ENCODE measurements around the gene NAALADL2. TPM values are rescaled to one million over a fixed set of nuclear protein-coding genes. Genes with fewer than 3 reads are reported as not detected.
"Not testable (repeated sequence)": the region's sequence is repeated elsewhere in the genome, so short reads cannot be mapped to it uniquely, and the experiment has no call there.

The NAALADL2 gene
- total RNA-seq, 1 donor from 2014 or later: 0.13 TPM

DNA sequence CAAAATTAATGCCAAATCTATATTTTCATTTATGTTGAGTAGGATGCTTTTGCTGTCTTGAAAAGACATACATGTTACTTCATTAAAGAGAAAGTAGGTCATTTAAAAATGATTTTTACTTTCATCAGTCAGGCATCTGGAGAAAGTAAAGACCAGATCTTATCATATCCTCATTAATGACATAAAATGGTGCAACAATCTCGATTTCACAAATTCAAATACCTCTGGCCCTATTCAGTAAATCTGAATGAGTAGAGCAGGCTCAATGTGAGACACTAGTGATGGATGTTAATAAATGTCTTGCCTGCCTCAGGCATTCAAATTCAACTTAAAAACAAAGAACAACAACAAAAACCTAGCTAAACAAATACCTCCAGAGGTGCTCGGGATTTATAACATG lies 714.1 kb downstream of the NAALADL2 start:
- DNase-seq (ENCODE audit: low read depth in 2 of 2): no peak

DNA sequence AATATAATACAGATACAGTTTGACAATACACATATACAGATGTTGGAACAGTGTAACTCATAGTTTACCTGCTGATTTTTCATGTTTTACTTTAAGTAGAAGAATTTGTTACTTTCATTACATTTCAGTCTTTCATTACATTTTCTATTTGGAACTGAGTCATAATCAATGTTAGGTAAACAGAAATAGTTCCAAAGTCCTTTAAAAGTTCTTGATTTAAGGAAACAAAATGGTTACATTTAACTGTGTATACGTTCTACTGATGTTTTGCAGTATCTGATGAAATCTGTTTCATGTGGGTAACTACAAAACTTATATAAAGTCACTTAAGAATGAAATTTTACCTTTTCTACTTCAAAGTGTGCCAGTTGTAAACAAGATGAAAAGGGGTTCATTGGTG lies 721.2 kb downstream of the NAALADL2 start:
- no peak for DNase-seq (ENCODE audit: low read depth in 2 of 2)

DNA sequence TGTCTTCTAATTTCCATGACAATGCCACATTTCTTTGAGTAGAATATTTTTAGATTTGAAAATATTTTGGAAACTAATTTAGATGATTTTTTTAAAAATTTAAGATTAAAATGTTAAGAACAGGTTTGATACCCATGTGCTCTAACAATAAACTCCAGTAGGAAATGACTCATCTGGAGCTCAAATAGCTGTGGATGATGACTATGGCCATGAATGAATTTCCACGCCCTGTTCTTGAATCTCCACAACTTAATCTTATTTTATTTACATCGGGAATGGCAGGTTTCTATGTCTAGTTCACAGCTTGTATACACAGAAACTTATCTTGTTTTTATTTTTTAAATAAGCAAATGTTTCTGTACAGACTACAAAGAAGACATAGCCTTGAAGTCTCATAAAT lies 726.8 kb downstream of the NAALADL2 start:
- no peak for DNase-seq (ENCODE audit: low read depth in 2 of 2)

DNA sequence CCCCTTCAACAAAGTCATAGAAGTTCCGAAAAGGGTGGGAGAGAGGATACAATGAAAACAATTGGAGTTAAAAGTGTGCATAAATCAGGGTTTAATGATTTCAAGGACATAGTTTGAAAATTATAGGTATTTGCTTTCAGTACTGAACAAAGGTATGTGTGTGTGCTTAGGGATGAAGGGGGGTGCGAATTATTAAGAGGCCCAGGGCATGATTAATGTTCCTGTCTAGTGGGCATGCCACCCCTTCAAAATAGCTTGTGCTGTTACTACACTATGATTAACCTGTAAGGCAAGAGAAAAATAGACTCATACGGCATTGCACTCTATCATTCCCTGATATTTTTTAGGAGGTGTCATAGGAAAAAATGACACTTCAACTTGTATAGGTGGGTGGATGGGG lies 731.6 kb downstream of the NAALADL2 start:
- no peak for DNase-seq (ENCODE audit: low read depth in 2 of 2)

DNA sequence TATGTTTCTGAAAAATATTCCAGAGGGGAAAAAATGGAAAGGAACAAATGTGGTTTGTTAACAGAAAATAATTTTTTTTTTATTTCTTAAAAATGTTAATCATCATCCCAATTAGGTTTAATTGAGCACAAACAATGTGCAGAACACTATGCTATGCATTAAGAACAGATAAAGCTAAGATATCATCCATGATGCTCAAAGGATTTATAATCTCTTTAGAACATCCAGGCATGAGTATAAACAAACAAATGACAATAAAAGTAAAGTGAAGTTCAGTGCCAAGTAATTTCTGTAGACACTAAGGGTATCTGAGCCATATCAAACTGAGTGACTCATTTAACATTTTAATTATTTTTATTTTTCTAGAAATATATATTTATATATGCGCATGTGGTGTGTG lies 732.2 kb downstream of the NAALADL2 start:
- DNase-seq (ENCODE audit: low read depth in 2 of 2): no peak

DNA sequence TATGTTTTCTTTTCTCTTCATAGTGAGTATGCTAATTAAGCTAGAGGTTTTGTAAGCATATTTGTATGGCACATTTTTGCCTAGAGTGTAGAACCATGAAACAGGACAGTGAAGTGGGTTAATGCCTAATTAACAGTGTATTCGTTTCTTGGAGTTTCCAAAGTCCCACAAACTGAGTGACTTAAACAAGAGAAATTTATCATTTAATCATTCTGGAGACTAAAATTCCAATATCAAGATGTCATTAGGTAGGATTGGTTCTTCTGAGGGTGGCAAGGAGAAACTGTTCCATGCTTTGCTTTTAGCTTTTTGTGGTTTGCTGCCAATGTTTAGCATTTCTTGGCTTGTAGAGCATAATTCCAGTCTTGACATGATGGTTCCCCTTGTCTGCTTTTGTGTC lies 734.2 kb downstream of the NAALADL2 start:
- DNase-seq (ENCODE audit: low read depth in 2 of 2): no peak

DNA sequence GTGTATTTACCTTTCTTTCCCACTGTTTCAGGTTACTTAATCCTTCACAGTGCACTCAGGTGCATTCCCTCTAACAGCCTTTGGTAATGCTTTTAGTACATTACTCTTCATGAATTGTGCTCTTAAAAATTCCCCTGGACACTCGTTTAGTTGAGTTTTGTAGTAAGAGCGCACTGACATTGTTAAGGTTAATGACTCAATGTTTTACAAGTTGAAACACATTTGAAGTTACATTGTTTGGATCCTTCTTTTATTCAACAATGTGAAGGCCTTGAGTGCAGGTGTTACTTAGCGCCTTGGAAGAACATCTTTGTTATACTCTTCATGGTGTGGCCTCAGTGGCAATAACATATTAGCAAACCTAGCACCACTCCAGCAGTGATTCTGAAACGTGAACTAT lies 739.6 kb downstream of the NAALADL2 start:
- no peak for DNase-seq (ENCODE audit: low read depth in 2 of 2)

DNA sequence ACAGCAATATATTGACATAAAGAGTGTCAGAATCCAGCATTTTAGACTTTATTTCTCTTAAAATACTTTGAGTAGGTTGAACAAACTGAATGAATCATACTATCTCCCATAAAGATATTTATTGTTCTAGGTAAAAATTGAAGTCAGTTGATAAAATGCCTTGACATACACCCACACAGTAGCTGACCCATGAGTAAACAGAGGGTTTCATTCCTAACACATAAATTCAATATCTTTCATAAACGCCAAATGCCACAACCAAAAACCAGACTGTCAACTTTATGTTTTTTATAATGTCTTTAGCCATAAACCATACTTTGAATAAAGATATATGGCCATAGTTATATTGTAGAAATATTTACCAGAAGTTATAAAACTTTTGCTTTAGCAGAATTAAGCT lies 742.4 kb downstream of the NAALADL2 start:
- no peak for DNase-seq (ENCODE audit: low read depth in 2 of 2)

DNA sequence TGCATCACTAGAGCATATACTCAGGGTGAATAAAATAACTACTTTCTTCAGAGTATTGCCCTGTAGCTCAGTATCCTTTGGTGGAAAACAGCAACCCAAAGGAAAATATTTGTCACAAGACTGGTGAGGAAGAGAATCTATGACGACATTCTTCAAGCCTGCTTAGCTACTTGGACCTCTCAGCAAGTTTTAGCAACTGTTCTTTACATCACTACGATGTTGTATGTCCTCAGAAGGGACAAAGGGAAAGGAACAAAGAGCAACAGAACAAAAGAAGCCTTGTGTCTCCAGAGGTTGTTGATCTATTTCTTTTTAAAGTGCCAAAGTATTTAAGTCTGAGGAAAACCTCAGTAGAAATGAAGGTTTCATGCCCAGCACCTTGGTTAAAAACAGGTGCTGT lies 746.7 kb downstream of the NAALADL2 start:
- no peak for DNase-seq (ENCODE audit: low read depth in 2 of 2)

DNA sequence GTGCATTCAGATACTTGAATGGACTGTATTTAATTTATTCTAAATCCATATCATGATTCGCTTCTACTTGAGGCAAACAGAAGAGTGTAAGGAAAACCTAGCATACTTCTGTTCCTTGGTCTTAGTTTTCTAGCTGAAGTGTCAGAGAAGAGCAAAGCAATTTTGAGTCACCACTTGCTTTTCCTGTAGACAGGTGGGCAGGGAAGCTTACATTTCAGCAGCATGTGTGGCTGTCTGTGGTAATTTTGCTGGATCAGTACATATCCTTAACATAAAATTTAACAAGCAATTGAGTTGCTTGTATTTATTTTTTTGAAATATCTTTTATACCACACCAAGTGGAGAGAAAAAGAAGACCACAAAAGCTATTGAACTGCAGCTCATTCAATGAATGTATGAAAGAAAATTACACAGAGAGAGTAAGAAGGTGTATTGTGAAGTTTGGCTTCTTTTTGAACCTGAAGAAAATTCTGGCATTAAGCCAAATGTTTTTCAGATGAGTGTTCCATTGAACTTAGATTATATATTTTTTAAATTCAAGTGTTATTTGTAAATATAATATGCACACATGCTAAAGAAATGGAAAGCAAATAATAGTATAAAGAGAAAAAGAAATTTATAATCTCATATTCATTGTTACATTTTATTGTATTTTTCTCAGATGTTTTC lies 747.6 kb downstream of the NAALADL2 start:
- DNase-seq (ENCODE audit: low read depth in 2 of 2): no peak

DNA sequence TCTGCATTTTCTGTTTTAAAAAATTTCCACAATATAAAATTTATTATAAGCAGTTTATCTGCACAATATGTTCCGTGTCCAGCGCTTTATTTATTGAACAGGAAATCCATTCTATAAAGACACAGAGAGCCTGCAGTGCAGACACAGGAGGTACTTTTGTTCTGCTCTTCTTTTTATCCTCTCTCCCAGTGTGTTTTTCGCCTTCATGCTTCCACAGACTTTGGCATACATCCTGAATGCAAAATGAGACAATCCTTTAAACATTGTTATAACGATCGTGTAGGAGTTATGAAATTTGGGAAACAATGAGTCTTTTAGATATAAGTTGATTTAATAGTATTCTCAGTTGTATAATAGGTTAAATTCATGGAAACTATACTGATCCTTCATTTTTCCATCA lies 749.2 kb downstream of the NAALADL2 start:
- DNase-seq (ENCODE audit: low read depth in 2 of 2): no peak

DNA sequence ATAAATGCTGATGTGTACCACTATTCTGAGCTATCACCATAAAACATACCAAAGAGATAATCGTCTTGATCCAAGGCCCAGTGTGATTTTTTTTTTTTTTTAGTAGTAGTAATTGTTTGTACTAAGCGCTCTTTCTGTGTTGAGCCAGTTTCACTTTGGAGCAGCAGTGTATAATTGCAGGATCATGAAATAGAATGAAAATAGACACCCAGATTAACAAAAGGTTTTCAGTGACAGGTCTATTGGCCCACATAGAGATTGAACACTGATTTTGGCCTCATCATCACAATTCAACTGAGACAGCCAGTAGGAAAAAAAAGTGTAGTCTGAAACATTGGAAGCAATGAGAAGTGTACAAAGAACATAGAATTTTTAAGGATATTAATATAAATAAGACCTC lies 749.8 kb downstream of the NAALADL2 start:
- DNase-seq (ENCODE audit: low read depth in 2 of 2): no peak

DNA sequence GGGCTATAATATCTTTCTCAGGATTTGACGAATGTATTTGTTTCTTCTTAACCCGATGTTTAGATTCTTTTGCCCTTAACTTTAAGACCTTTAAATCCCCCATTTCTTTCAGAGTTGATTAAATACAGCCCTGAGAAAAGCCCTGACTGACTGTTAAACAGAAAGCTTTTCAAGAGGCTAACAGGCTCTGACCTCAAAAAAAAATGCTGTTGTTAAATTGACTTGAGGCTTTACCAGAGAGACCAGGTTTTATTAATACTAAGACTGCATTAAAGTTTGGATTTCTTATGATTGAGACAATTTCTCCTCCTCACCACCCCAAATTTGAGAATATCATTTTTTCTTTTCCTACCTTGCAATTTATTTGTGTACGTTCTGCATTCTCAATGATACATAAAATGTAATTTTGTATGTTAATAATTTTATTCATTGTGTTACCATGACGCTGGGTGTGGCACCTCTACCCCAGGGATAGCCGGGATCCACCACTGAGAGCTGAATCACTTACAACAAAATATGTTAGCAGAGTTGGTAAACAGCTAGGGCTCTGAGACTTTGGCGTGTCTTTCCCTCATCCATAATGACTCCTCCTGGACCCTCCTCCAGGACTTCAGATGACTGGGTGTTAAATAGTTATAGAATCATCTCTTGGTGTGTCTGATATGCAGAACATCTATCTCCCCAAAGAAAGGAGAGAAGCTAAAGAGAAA lies 753.5 kb downstream of the NAALADL2 start:
- DNase-seq (ENCODE audit: low read depth in 2 of 2): no peak

DNA sequence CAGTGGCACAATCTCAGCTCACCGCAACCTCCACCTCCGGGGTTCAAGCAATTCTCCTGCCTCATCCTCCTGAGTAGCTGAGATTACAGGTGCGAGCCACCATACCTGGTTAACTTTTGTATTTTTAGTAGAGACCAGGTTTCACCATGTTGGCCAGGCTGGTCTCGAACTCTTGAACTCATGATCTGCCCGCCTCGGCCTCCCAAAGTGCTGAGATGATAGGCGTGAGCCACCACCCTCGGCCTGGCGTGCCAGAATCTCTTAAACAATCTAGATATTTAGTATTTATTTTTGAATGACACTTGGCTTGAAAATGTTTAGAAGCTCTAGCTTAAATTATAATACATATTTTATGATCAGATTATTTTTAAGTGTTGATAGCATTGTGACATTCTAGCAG lies 755.0 kb downstream of the NAALADL2 start:
- DNase-seq (ENCODE audit: low read depth in 2 of 2): not testable (repeated sequence)

DNA sequence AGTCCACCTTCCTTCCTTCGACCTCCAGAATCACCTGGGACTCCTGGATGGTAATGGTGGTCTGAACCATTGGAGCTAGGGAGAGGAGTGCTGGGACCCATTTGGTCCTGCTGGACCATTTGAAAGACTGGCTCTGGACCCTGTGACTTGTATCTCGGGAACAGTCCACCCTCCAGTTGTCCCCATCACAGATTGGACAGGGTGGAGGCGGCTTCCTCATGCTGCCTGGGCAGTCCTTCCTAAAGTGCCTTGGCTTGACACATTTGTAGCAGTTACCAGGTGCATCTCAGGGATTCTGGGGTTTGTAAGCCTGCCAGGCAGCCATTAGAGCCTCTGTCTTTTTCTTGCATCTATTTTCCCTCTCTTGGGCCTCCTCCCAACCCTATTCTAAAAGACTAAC lies 758.1 kb downstream of the NAALADL2 start:
- no peak for DNase-seq (ENCODE audit: low read depth in 2 of 2)

DNA sequence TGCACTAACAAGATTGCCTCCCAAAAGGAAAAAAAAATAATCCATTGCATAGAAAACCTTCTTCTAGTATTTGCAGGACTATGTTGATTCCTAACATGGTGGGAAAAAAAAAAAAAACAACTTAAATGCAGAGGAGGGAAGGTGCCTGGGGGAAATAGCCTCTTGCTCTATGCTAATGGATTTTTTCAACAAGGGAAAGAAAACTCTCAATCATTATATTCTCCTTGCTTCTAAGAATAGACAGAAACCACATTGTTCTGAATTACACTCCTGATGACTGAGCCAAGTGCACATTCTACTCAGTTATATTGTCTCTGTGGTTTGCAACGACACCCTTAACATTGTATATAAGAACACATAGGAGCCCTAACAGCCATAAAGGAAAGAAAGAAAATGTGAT lies 760.2 kb downstream of the NAALADL2 start:
- no peak for DNase-seq (ENCODE audit: low read depth in 2 of 2)

DNA sequence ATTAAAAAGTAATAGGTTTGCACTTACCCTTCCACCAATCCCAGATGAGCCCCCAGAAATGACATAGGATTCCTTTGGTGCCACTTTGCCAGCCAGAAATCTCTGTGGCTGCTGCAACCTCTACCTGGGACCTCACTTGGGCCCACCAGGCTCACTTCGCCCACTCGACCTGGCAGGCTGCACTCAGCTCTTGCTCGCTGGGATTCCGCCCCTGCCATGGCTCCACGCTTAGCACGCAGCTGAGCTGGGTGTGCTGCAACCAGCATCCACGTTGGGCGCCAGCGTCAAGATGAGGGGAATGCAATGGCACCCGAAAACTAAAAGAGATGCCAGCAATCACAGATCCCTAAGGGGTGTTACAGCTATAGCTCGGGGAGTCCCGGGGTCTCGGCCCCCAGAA lies 761.0 kb downstream of the NAALADL2 start:
- DNase-seq (ENCODE audit: low read depth in 2 of 2): no peak

DNA sequence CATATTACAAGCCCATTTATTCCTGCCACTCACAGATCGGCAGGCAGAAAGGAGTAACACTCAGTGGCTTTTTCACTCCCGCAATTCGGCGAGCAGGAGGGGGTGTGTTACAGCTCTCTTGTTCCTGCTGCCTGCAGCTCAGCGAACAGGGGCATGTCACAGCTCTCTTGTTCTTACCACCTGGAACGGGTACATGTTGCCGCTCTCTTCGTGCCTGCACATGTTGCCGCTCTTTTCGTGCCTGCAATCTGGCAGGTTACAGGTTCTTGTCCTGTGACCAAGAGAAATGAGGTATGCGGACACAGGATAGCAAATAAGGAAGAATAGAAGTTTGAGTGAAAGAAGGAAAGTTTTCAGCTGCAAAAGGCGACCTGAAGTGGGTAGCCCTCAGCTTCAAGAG lies 761.4 kb downstream of the NAALADL2 start:
- no peak for DNase-seq (ENCODE audit: low read depth in 2 of 2)

DNA sequence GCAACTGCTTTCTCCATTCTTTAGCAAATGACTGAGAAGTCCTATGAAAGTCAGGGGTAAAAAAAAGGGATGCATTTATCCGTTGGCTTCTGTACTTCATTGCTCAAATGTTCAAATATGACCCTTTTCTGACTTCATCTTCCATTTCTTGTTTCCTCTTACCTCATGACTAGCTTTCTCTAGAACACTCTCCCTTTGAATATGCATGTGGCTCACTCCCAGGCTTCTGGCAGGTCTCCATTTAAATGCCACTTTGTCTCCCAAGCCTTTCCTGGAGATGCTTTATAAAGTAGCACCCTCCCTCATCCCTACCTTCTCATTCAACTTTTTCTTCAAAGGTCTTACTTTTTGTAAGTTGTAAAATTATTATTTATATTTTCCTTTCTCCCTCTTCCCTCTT lies 781.8 kb downstream of the NAALADL2 start:
- no peak for DNase-seq (ENCODE audit: low read depth in 2 of 2)

DNA sequence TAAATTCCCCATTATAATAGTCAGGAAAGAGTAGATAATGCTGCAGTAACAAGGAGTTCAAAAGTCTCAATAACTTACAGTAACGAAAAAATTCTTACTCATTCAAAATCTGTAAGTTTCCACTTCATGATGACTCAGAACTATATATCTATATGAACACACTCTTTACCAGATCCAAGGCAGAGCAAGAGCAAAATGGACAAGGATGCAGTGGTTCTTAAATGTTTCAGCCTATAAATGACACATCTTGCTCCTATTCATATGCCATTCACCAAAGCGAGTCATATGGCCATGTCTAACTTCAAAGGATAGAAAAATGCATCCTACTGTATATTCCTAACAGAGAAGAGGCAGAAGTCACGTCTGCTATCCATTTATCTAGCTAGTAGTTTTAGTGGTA lies 787.7 kb downstream of the NAALADL2 start:
- no peak for DNase-seq (ENCODE audit: low read depth in 2 of 2)

DNA sequence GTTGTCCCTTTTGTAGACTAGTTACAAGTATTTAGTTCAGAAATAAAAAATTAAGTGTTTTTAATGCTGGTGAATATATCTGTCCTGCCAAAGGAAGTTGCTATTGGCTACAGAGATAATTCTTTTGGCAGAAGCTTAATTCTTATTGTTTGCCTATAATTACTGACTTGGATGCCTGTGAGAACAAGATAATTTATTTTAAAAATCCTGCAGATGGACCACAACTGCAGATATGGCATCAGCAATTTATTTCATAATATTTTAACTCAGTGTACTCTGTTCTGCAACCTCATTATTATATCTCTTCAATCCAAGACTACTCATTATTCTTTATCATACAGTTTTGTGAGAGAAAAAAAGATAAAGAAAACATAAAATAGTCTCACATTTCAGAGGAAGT lies 789.8 kb downstream of the NAALADL2 start:
- no peak for DNase-seq (ENCODE audit: low read depth in 2 of 2)

DNA sequence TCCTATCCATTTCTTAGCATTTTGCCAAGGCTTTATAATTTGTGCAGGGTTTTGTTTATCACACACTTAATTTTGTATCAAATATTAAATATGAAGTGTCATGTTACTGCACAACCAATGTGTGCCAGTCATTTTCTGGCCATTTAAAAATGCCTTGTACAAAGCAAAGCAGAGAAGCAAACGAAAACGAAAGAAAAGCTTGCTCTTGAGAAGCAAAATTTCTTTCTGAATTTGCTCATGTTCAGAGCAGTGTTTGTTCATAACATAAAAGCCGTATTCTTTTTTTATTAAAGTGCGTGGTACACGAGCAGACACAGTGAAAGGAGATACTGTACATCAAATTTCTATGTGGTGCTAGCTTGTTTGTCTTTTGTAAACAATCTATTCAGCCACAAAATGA lies 792.6 kb downstream of the NAALADL2 start:
- DNase-seq (ENCODE audit: low read depth in 2 of 2): no peak

DNA sequence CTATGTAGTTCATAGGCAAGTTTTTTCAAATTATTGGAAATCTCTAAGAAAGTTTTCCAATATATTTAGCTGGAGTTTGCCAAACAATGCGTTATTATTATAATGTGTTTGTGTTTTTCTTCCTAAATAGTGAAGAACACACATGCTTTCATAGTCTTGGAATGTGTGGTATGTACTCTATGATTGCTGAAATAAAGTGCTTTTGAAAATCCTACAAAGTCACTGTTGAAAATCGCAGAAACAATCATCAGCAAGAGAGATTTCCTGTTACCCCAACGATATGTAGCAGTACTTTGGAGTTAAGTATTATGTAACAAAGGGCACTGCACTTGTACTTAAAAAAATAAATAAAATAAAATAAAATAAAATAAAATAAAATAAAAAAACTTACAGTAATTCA lies 796.2 kb downstream of the NAALADL2 start:
- DNase-seq (ENCODE audit: low read depth in 2 of 2): no peak

DNA sequence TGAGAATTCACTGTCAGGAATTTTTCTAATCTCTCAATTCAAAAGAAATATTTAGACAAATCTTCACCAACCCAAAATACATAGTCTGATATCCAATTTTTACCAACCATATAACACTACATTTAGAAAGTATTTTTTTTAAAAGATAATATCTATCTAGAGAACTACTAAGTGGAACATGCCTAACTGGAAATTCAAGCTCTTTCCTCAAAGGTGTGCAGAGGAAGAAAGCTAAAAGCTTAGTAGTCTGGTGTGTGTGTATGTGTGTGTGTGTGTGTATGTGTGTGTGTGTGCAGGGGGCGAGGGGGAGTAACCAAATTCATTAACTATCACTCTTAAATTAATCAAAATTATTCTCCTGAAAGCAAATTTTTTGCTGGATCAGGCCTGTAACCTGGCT lies 797.3 kb downstream of the NAALADL2 start:
- DNase-seq (ENCODE audit: low read depth in 2 of 2): no peak
